Measurements from ENCODE around the gene RTBDN.
"Not testable (repeated sequence)": the region's sequence is repeated elsewhere in the genome, so short reads cannot be mapped to it uniquely, and the experiment has no call there.

RTBDN gene

DNA sequence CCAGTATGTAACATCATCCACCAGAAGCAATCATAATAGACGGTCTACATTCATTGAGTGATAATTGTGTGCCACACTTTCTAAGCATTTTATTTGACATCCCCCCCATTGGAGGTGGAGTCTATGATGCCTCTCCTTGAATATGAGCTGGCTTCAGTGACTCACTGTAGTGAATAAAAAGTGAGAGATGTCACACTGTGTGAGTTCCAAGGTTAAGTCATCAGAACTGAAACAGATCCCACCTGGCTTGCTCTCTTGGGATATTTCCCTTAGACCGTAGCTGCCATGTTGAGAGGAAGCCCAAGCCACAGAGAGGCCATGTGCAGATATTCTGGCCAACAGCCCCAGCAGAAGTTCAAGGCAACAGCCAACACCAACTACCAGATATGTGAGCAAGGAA, 12.6 kb downstream of the RTBDN start:
- DNase-seq (ENCODE audit: low read depth, low spot score), result no peak
- TF ChIP-seq, protein P1, sequence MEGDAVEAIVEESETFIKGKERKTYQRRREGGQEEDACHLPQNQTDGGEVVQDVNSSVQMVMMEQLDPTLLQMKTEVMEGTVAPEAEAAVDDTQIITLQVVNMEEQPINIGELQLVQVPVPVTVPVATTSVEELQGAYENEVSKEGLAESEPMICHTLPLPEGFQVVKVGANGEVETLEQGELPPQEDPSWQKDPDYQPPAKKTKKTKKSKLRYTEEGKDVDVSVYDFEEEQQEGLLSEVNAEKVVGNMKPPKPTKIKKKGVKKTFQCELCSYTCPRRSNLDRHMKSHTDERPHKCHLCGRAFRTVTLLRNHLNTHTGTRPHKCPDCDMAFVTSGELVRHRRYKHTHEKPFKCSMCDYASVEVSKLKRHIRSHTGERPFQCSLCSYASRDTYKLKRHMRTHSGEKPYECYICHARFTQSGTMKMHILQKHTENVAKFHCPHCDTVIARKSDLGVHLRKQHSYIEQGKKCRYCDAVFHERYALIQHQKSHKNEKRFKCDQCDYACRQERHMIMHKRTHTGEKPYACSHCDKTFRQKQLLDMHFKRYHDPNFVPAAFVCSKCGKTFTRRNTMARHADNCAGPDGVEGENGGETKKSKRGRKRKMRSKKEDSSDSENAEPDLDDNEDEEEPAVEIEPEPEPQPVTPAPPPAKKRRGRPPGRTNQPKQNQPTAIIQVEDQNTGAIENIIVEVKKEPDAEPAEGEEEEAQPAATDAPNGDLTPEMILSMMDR (IDR thresholded peaks at IDR 0.05; ENCODE audit: low read depth, low read length), result no peak
- in situ Hi-C loops (cut with HindIII; ENCODE audit: low sequenced_read_pairs), result no loop called here

DNA sequence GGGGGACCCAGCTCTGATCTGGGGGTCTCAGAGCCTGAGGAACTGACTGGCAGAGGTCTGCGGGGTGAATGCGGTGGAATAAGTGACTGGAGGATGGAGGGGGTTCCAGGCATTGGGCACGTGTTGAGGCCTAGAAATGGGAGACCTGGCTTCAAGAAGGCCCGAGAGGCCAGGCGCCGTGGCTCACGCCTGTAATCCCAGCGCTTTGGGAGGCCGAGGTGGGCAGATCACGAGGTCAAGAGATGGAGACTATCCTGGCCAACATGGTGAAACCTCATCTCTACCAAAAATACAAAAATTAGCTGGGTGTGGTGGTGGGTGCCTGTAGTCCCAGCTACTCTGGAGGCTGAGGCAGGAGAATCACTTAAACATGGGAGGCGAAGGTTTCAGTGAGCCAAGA, 16.6 kb downstream of the RTBDN start:
- DNase-seq (ENCODE audit: low read depth, low spot score); H3K4me3 ChIP-seq (ENCODE audit: low read depth, low read length): not testable (repeated sequence)

More for the DNA sequence above, 12.6 kb downstream of the RTBDN start:
- no peak overlapping the region for H3K4me3 ChIP-seq (ENCODE audit: low read depth, low read length)

DNA sequence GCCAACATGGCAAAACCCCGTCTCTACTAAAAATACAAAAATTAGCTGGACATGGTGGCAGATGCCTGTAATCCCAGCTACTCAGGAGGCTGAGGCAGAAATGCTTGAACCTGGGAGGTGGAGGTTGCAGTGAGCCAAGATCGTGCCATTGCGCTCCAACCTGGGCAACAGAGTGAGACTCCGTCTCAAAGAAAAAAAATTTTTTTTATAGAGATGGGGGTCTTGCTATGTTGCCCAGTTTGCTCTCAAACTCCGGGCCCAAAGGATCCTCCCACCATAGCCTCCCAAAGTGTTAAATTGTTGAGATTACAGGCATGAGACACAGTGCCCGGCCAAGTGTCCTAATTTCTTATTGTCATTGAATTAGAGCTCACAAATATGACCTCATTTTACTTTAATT, 17.2 kb downstream of the RTBDN start:
- in situ Hi-C loops (cut with HindIII; ENCODE audit: low sequenced_read_pairs); DNase-seq (ENCODE audit: low read depth, low spot score); H3K4me3 ChIP-seq (ENCODE audit: low read depth, low read length): not testable (repeated sequence)

More for the DNA sequence above, 16.6 kb downstream of the RTBDN start:
- in situ Hi-C loops (cut with HindIII; ENCODE audit: low sequenced_read_pairs), result not testable (repeated sequence)

DNA sequence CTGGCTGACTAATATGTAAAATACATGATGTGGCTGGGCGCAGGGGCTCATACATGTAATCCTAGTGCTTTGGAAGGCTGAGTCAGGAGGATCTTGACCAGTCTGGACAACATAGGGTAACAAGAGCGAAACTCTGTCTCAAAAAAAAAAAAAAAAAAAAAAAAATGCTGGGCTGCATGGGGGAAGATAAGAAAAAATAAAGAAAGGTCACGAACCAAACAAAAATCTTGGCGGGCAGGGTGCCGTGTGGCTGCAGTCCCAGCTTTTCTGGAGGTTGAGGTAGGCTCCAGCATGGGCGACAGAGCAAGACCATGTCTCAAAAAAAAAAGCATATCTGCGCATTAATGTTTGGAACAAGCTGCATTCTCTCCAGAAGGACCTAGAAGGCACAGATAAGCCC, 19.3 kb downstream of the RTBDN start:
- TF ChIP-seq, protein P1 (IDR thresholded peaks at IDR 0.05; ENCODE audit: low read depth, low read length), result no peak
- no peak for DNase-seq (ENCODE audit: low read depth, low spot score)
- no peak overlapping the region for H3K4me3 ChIP-seq (ENCODE audit: low read depth, low read length)
- in situ Hi-C loops (cut with HindIII; ENCODE audit: low sequenced_read_pairs), result no loop called here

DNA sequence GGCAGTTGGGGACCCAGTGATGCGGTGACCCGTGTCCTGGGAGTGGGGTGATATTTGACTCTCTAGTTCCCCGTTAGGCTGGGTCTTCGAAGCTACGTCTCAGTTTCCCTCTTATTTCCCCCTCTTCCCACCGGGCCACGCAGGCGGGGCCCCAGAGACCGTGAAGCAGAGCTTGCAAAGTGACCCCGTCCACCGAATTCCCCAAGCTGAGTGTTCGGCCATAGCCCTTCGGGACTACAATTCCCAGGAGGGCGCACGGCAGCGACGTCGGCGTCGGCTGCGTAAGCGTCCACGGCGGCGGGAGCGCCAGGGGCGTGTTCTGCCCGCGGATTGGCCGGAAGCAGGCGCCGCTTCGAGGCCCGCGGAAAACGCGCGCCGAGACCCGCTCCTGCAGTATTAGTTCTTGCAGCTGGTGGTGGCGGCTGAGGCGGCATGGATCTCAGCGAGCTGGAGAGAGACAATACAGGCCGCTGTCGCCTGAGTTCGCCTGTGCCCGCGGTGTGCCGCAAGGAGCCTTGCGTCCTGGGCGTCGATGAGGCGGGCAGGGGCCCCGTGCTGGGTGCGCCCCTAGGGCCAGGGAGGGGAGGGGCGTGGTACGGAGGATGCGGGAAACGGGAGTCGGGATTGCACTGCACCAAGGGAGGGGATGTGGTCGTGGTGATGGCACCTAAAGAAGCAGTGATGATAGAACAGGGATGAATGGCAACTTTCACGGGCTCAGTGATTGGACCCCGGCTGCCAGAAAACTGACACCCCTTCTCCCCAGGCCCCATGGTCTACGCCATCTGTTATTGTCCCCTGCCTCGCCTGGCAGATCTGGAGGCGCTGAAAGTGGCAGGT, 27.9 kb downstream of the RTBDN start, which contains the start of gene RNASEH2A:
Gene RNASEH2A, plus strand, starts transcription at position 343 of the 840 bp plus-strand sequence. Its CDS starts 90 bp downstream, at position 433.
- H3K4me3 ChIP-seq (ENCODE audit: low read depth, low read length), result peak within 1 kb of the TSS; percentile 77
- in situ Hi-C loops (cut with HindIII; ENCODE audit: low sequenced_read_pairs), result no loop called here
- DNase-seq (ENCODE audit: low read depth, low spot score), result peak; percentile 92
- TF ChIP-seq, protein P1 (IDR thresholded peaks at IDR 0.05; ENCODE audit: low read depth, low read length), result no peak

DNA sequence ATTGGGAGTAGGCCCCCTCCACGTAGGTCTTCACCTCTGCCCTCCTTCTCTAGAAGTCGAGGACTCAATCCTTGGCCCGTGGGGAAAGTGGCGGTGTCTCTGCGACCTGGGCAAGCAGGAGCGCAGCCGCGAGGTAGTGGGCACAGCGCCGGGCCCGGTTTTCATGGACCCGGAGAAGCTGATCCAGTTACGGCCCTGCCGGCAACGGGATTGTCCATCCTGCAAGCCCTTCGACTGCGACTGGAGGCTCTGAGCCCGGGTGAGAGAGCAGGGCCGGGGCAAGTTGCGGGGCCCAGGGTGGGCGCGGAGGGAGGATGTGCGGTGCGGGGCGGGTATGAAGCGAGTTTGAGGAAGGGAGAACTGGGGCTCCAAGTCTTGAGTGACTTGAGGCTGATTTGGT, 30.3 kb downstream of the RTBDN start:
- no peak overlapping the region for H3K4me3 ChIP-seq (ENCODE audit: low read depth, low read length)
- in situ Hi-C loops (cut with HindIII; ENCODE audit: low sequenced_read_pairs), result no loop called here
- DNase-seq (ENCODE audit: low read depth, low spot score), result no peak
- TF ChIP-seq, protein P1 (IDR thresholded peaks at IDR 0.05; ENCODE audit: low read depth, low read length), result no peak

DNA sequence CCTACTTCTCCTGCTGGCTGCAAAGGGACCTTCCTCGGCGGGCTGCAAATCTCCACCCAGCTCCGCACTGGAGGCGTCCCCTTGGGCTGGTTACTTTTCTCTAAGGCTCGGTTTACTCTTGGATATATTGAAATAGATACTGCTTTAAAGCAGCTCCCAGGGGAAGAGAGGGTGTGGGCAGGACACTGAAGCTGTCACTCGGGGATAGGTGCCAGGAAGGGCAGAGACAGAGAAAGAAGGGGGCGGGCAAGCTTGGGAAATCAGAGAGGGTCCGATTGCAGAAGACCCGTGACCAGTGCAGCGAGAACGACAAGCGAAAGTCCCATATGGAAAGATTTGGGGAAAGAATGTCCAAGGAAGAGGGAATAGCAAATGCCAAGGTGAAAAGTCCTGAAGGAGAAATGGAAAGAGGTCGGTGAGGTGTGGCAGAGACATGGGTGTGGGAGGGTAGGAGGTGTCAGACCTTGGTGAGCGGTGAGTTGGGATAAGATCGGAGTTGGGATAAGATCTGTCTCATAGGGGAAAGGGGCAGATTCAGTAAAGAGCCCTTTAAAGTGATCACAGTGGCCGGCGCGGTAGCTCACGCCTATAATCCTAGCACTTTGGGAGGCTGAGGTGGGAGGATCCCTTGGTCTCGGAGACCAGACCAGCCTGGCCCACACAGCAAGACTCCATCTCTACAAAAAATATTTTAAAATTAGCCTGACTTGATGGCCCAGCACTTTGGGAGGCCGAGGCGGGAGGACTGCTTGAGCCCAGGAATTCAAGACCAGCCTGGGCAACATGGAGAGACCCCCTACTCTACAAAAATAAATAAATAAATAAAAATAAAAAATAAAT, 31.9 kb downstream of the RTBDN start:
- no peak for DNase-seq (ENCODE audit: low read depth, low spot score)
- TF ChIP-seq, protein P1 (IDR thresholded peaks at IDR 0.05; ENCODE audit: low read depth, low read length), result no peak
- in situ Hi-C loops (cut with HindIII; ENCODE audit: low sequenced_read_pairs), result no loop called here
- peak overlapping the region; percentile 87 for H3K4me3 ChIP-seq (ENCODE audit: low read depth, low read length)

Data from astrocyte of the spinal cord (primary cell).